Vagina (tissue), 2 donors: Measurements from ENCODE around the gene DOK6.

Source experiments
- POLR2A ChIP-seq, 2 donors: fragments of 450-650 bp; IDR thresholded peaks; one replicate each; pipeline ENCODE4 v1.6.1; 2017; ENCODE audit warnings: antibody characterized with exemption in 2 of 2, mild to moderate bottlenecking in 2 of 2, moderate library complexity in 2 of 2
- POLR2AphosphoS5 ChIP-seq, 2 donors: sonication (generic); formaldehyde crosslinking; IDR thresholded peaks; one replicate each; pipeline ENCODE4 v1.9.0; 2017; ENCODE audit warnings: antibody characterized with exemption in 2 of 2, mild to moderate bottlenecking in 2 of 2, low read depth in 1 of 2; ENCODE audit not compliant: insufficient read depth in 1 of 2
- TF ChIP-seq, protein P1 (sequence below), 3 experiments: fragments of 450-650 bp in 2 of 3; fragments of 200-600 bp in 1 of 3; sonication (generic) in 1 of 3; IDR thresholded peaks; one replicate each; pipeline ENCODE4 v1.5.1; 2017 to 2019; ENCODE audit warnings: antibody characterized with exemption in 3 of 3, mild to moderate bottlenecking in 2 of 3, moderate library complexity in 2 of 3

DNA sequence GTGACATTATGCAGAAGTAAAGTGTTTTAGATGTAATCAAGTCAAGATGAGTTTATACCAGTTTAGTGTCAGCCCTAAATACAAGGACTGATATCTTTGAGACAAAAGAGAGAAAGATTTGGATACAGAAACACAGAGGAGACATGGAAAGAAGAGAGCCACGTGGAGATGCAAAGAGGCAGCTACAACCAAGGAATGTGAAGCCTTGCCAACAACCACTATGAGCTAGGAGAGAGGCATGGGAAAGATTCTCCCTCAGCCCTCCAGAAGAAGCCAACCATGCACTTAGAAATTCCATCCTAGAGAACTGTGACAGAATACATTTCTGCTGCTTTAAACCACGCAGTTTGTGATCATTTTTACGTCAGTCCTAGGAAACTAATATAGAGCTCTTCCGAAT is 217.2 kb downstream of the DOK6 start:
- TF ChIP-seq, protein P1, sequence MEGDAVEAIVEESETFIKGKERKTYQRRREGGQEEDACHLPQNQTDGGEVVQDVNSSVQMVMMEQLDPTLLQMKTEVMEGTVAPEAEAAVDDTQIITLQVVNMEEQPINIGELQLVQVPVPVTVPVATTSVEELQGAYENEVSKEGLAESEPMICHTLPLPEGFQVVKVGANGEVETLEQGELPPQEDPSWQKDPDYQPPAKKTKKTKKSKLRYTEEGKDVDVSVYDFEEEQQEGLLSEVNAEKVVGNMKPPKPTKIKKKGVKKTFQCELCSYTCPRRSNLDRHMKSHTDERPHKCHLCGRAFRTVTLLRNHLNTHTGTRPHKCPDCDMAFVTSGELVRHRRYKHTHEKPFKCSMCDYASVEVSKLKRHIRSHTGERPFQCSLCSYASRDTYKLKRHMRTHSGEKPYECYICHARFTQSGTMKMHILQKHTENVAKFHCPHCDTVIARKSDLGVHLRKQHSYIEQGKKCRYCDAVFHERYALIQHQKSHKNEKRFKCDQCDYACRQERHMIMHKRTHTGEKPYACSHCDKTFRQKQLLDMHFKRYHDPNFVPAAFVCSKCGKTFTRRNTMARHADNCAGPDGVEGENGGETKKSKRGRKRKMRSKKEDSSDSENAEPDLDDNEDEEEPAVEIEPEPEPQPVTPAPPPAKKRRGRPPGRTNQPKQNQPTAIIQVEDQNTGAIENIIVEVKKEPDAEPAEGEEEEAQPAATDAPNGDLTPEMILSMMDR (IDR thresholded peaks at IDR 0.05), result no peak
- TF ChIP-seq POLR2A (IDR thresholded peaks at IDR 0.05) (no peak), POLR2AphosphoS5 (IDR thresholded peaks at IDR 0.05; ENCODE audit: insufficient read depth in 1 of 2, low read depth in 1 of 2) (no peak)
